ENCODE measurements around the gene CTNND2. TPM values are rescaled to one million over a fixed set of nuclear protein-coding genes. Genes with fewer than 3 reads are reported as not detected.

The CTNND2 gene
- total and polyA plus RNA-seq, 10 donors = 0.93 to 51.0 (median 21.5) TPM

GRCh38 chr5:10982626-10983025, 921.6 kb downstream of the CTNND2 start:
- Histone ChIP-seq H3K36me3 (no peaks in the 10 kb centered on the region), H3K27me3 (replicated peaks in 1 of 7) (peaks cover 0 to 10% (median 5%) of the 10 kb centered on the region in 7 donors), H3K27ac (no peak overlapping the region), H3K4me3 (no peak overlapping the region), H3K9me3 (no peaks in the 10 kb centered on the region), H3K4me1 (peaks cover 0 to 4% (median 0%) of the 10 kb centered on the region in 6 donors)
- 73 to 81% (median 78%) methylated on average over 3 of the region's 3 CpGs for WGBS, 5 donors
- DNase-seq = no peak
- TF ChIP-seq POLR2AphosphoS5 (IDR thresholded peaks at IDR 0.05) (no peak), CTCF (IDR thresholded peaks at IDR 0.05 in 8 of 11, conservative IDR thresholded peaks at IDR 0.05 in 3 of 11) (no peak), POLR2A (IDR thresholded peaks at IDR 0.05) (no peak)
- intact Hi-C loops (cut with DNase I; ENCODE audit: low total_unique reads) = no loop called here

GRCh38 chr5:10981932-10982331, 922.3 kb downstream of the CTNND2 start:
- no peak overlapping the region for H3K4me3 ChIP-seq
- TF ChIP-seq POLR2AphosphoS5 (IDR thresholded peaks at IDR 0.05) = no peak
- no peak for TF ChIP-seq CTCF (IDR thresholded peaks at IDR 0.05 in 8 of 11, conservative IDR thresholded peaks at IDR 0.05 in 3 of 11)
- no peak for TF ChIP-seq POLR2A (IDR thresholded peaks at IDR 0.05)
- peaks cover 0 to 5% (median 2%) of the 10 kb centered on the region in 7 donors for H3K27me3 ChIP-seq (replicated peaks in 1 of 7)
- H3K9me3 ChIP-seq = no peaks in the 10 kb centered on the region
- no peak overlapping the region for H3K27ac ChIP-seq
- no peaks in the 10 kb centered on the region for H3K36me3 ChIP-seq
- no peak for DNase-seq
- intact Hi-C loops (cut with DNase I; ENCODE audit: low total_unique reads) = no loop called here
- 75 to 97% (median 86%) methylated on average over 3 of the region's 3 CpGs for WGBS, 5 donors
- H3K4me1 ChIP-seq = peaks cover 0 to 7% (median 0%) of the 10 kb centered on the region in 6 donors

- no peak for TF ChIP-seq POLR2AphosphoS5 (IDR thresholded peaks at IDR 0.05)
- no peak for TF ChIP-seq CTCF (IDR thresholded peaks at IDR 0.05 in 8 of 11, conservative IDR thresholded peaks at IDR 0.05 in 3 of 11)
- no peak for TF ChIP-seq POLR2A (IDR thresholded peaks at IDR 0.05)
- intact Hi-C loops (cut with DNase I; ENCODE audit: low total_unique reads) = no loop called here
- peaks cover 0 to 7% (median 0%) of the 10 kb centered on the region in 6 donors for H3K4me1 ChIP-seq
- DNase-seq = no peak
- 38 to 50% (median 44%) methylated on average over 5 of the region's 5 CpGs for WGBS, 5 donors
- no peaks in the 10 kb centered on the region for H3K9me3 ChIP-seq
- H3K27me3 ChIP-seq (replicated peaks in 1 of 7) = no peaks in the 10 kb centered on the region
- no peak overlapping the region for H3K4me3 ChIP-seq
- H3K36me3 ChIP-seq = no peaks in the 10 kb centered on the region
- H3K27ac ChIP-seq = no peak overlapping the region
Measured at GRCh38 chr5:10977011-10977410, 927.2 kb downstream of the CTNND2 start.

GRCh38 chr5:10975945-10976344, 928.3 kb downstream of the CTNND2 start:
- no peak for DNase-seq
- Histone ChIP-seq H3K27me3 (replicated peaks in 1 of 7) (no peaks in the 10 kb centered on the region), H3K4me3 (no peak overlapping the region), H3K9me3 (no peaks in the 10 kb centered on the region), H3K36me3 (no peaks in the 10 kb centered on the region), H3K4me1 (peaks cover 0 to 7% (median 0%) of the 10 kb centered on the region in 6 donors), H3K27ac (no peak overlapping the region)
- TF ChIP-seq POLR2AphosphoS5 (IDR thresholded peaks at IDR 0.05) = no peak
- TF ChIP-seq CTCF (IDR thresholded peaks at IDR 0.05 in 8 of 11, conservative IDR thresholded peaks at IDR 0.05 in 3 of 11) = no peak
- TF ChIP-seq POLR2A (IDR thresholded peaks at IDR 0.05) = no peak
- intact Hi-C loops (cut with DNase I; ENCODE audit: low total_unique reads) = no loop called here
- WGBS, 5 donors = 26 to 54% (median 29%) methylated on average over 4 of the region's 4 CpGs
